Prostate gland (tissue), 2 donors: Measurements from ENCODE around the gene CHSY1. TPM values are rescaled to one million over a fixed set of nuclear protein-coding genes. Genes with fewer than 3 reads are reported as not detected.

Source experiments
- DNase-seq: peaks from one replicate; pipeline ENCODE4 v3.0.0-alpha.2; 2019; ENCODE audit warnings: low spot score
- H3K27ac ChIP-seq, 2 donors: fragments of 200-600 bp; sonication (generic); 2 replicates each; pipeline ENCODE4 v1.5.1; 2017 to 2019
- H3K27me3 ChIP-seq: fragments of 200-600 bp; sonication (generic); replicated peaks from 2 replicates; pipeline ENCODE4 v1.5.1; 2019; ENCODE audit not compliant: insufficient read depth
- H3K36me3 ChIP-seq, 2 donors: fragments of 200-600 bp; sonication (generic); 1 replicate in 1 of 2; 2 replicates in 1 of 2; pipeline versions ENCODE4 v1.5.1 to v1.8.1; 2017 to 2019
- H3K4me1 ChIP-seq: fragments of 200-600 bp; sonication (generic); replicated peaks from 2 replicates; pipeline ENCODE4 v1.5.1; 2019
- H3K4me3 ChIP-seq, 2 donors: fragments of 200-600 bp; sonication (generic); 2 replicates each; pipeline ENCODE4 v1.5.1; 2017 to 2019
- H3K9me3 ChIP-seq: fragments of 200-600 bp; sonication (generic); 2 replicates; pipeline ENCODE4 v1.5.1; 2017
- CTCF ChIP-seq, 4 experiments: fragments of 200-600 bp in 2 of 4; fragments of 450-650 bp in 2 of 4; sonication (generic) in 2 of 4; IDR thresholded peaks; 1 replicate in 3 of 4; 2 replicates in 1 of 4; pipeline ENCODE4 v1.5.1; 2016 to 2019; ENCODE audit warnings: antibody characterized with exemption in 4 of 4, mild to moderate bottlenecking in 2 of 4, moderate library complexity in 2 of 4
- POLR2A ChIP-seq: fragments of 450-650 bp; IDR thresholded peaks from one replicate; pipeline ENCODE4 v1.6.1; 2016; ENCODE audit warnings: antibody characterized with exemption, mild to moderate bottlenecking
- POLR2AphosphoS5 ChIP-seq: sonication (generic); formaldehyde crosslinking; IDR thresholded peaks from one replicate; pipeline ENCODE4 v1.6.1; 2017; ENCODE audit warnings: antibody characterized with exemption
- WGBS: methylation state at CpG from one replicate; pipeline ENCODE4 v1.1.5; 2018; 5-methylcytosine and 5-hydroxymethylcytosine counted together
- intact Hi-C: fragments of 100-400 bp; cut with DNase I; formaldehyde crosslinking; loops from one replicate; pipeline ENCODE4 v1.14.2; 2022
- total RNA-seq, 2 donors: library from RNA; depleted of rRNA; stranded (reverse); fragments of >200 nt; gene quantifications; one replicate each; pipeline ENCODE4 v1.1.0, GENCODE V29; 2016

The CHSY1 gene
- total RNA-seq, 2 donors from 2014 or later, result 30.4 to 46.4 TPM

GRCh38 chr15:101159096-101159935 is 92.5 kb downstream of the CHSY1 start:
- Histone ChIP-seq H3K4me3 (no peak overlapping the region), H3K36me3 (no peaks in the 10 kb centered on the region), H3K9me3 (no peaks in the 10 kb centered on the region), H3K27me3 (no peaks in the 10 kb centered on the region), H3K27ac (no peak overlapping the region), H3K4me1 (no peaks in the 10 kb centered on the region)
- intact Hi-C loops, result no loop called here
- no peak for TF ChIP-seq POLR2AphosphoS5
- TF ChIP-seq CTCF (IDR thresholded peaks at IDR 0.05), result no peak
- no peak for TF ChIP-seq POLR2A
- DNase-seq, result no peak
- 84% methylated on average over 15 of the region's 15 CpGs for WGBS

GRCh38 chr15:101158166-101159095 is 93.4 kb downstream of the CHSY1 start:
- H3K4me3 ChIP-seq, result no peak overlapping the region
- no peaks in the 10 kb centered on the region for H3K36me3 ChIP-seq
- no peak for DNase-seq
- no peaks in the 10 kb centered on the region for H3K4me1 ChIP-seq
- no peaks in the 10 kb centered on the region for H3K9me3 ChIP-seq
- intact Hi-C loops, result no loop called here
- WGBS, result 89% methylated on average over 30 of the region's 30 CpGs
- no peaks in the 10 kb centered on the region for H3K27me3 ChIP-seq
- H3K27ac ChIP-seq, result no peak overlapping the region
- TF ChIP-seq POLR2A (no peak), POLR2AphosphoS5 (no peak), CTCF (IDR thresholded peaks at IDR 0.05) (no peak)

- Histone ChIP-seq H3K9me3 (no peaks in the 10 kb centered on the region), H3K27me3 (no peaks in the 10 kb centered on the region), H3K36me3 (no peaks in the 10 kb centered on the region), H3K4me1 (no peaks in the 10 kb centered on the region), H3K4me3 (no peak overlapping the region), H3K27ac (no peak overlapping the region)
- intact Hi-C loops, result no loop called here
- DNase-seq, result no peak
- 100% methylated on average over 4 of the region's 6 CpGs for WGBS
- TF ChIP-seq CTCF (IDR thresholded peaks at IDR 0.05) (no peak), POLR2AphosphoS5 (no peak), POLR2A (no peak)
Observed at GRCh38 chr15:101157721-101158120, 94.1 kb downstream of the CHSY1 start.

- no peaks in the 10 kb centered on the region for H3K36me3 ChIP-seq
- H3K27me3 ChIP-seq, result no peaks in the 10 kb centered on the region
- H3K4me3 ChIP-seq, result no peak overlapping the region
- H3K27ac ChIP-seq, result no peak overlapping the region
- H3K9me3 ChIP-seq, result no peaks in the 10 kb centered on the region
- TF ChIP-seq CTCF (IDR thresholded peaks at IDR 0.05) (no peak), POLR2A (no peak), POLR2AphosphoS5 (no peak)
- WGBS, result 68% methylated on average over 21 of the region's 21 CpGs
- intact Hi-C loops, result no loop called here
- no peaks in the 10 kb centered on the region for H3K4me1 ChIP-seq
- no peak for DNase-seq
Observed at GRCh38 chr15:101156509-101157159, 95.2 kb downstream of the CHSY1 start.
